Measurements from ENCODE around the gene DRC7. TPM values are rescaled to one million over a fixed set of nuclear protein-coding genes. Genes with fewer than 3 reads are reported as not detected.
A peak's percentile ranks its signal among the peaks of the same experiment; 100 is the strongest.
"Not testable (repeated sequence)": the region's sequence is repeated elsewhere in the genome, so short reads cannot be mapped to it uniquely, and the experiment has no call there.

The DRC7 gene
- total RNA-seq, 1 donor = 0.63 TPM

GRCh38 chr16:57667048-57667525 is 27.5 kb upstream of the DRC7 start:
- Histone ChIP-seq H3K9me3 (ENCODE audit: low read depth, low read length) (no peaks in the 10 kb centered on the region), H3K27me3 (ENCODE audit: insufficient read depth, low read length) (no peaks in the 10 kb centered on the region), H3K4me3 (ENCODE audit: low read length) (no peak overlapping the region), H3K4me1 (ENCODE audit: insufficient read depth, low read length) (peaks cover 37% of the 10 kb centered on the region)

GRCh38 chr16:57667526-57668262 is 26.9 kb upstream of the DRC7 start:
- Histone ChIP-seq H3K9me3 (ENCODE audit: low read depth, low read length) (no peaks in the 10 kb centered on the region), H3K4me3 (ENCODE audit: low read length) (no peak overlapping the region), H3K4me1 (ENCODE audit: insufficient read depth, low read length) (peaks cover 37% of the 10 kb centered on the region), H3K27me3 (ENCODE audit: insufficient read depth, low read length) (no peaks in the 10 kb centered on the region)

GRCh38 chr16:57668263-57668571 is 26.4 kb upstream of the DRC7 start, which contains the start of gene ADGRG3:
TSS of gene ADGRG3 (plus strand) at chr16:57668306. CDS start at chr16:57668348, 42 bp downstream.
- H3K4me3 ChIP-seq (ENCODE audit: low read length) = peak within 1 kb of the TSS; percentile 35

DNA sequence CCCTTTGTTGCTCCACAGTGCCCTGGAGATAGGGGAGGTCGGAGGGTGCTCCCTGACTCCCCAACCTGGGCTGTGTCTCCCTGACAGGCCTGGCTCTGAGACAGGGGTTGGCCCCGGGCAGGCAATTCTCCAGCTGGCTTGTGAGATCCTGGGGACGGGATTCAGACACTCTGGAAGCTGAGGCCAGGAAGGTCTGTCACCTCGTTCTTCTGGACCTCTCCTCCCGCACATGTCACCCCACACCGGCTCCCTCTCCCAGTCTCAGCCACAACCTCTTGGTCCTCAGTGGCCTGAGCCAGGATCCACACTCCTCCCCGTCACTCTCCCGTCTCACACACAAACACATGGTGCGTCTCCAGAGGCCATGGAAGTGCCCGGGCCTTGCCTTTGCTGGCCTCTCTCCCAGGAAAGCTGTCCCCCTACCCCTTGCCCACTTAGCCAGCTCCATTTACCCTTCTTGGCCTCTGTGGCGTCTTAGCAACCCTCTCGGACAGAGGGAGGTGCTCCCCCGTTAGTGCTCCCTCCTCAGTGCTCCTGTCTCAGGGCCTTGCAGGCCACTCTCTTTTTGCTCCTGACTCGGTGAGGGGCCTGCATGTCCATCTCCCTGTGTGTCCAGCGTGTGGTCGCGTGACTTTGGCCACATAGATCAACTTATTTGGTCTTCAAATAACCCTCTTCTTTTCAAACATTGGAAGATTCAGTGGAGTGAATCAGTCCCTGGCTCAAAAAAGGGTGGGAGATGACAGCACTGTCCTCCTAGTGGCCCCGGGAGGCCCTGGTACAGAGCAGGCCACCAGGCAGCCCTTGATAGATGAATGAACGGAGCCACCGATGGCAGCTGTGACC is 25.8 kb upstream of the DRC7 start:
- Histone ChIP-seq H3K4me1 (ENCODE audit: insufficient read depth, low read length) (peaks cover 37% of the 10 kb centered on the region), H3K9me3 (ENCODE audit: low read depth, low read length) (no peaks in the 10 kb centered on the region), H3K27me3 (ENCODE audit: insufficient read depth, low read length) (no peaks in the 10 kb centered on the region), H3K4me3 (ENCODE audit: low read length) (peak overlapping the region; percentile 35)

More at GRCh38 chr16:57668263-57668571, 26.4 kb upstream of the DRC7 start, which contains the start of gene ADGRG3:
- Histone ChIP-seq H3K4me1 (ENCODE audit: insufficient read depth, low read length) (peaks cover 37% of the 10 kb centered on the region), H3K9me3 (ENCODE audit: low read depth, low read length) (no peaks in the 10 kb centered on the region), H3K27me3 (ENCODE audit: insufficient read depth, low read length) (no peaks in the 10 kb centered on the region)

- Histone ChIP-seq H3K4me1 (ENCODE audit: insufficient read depth, low read length) (peaks cover 37% of the 10 kb centered on the region), H3K9me3 (ENCODE audit: low read depth, low read length) (no peaks in the 10 kb centered on the region), H3K4me3 (ENCODE audit: low read length) (peak overlapping the region; percentile 35), H3K27me3 (ENCODE audit: insufficient read depth, low read length) (no peaks in the 10 kb centered on the region)
Measured at GRCh38 chr16:57669476-57670162, 25.0 kb upstream of the DRC7 start.

GRCh38 chr16:57670196-57670595 is 24.4 kb upstream of the DRC7 start:
- peaks cover 40% of the 10 kb centered on the region for H3K4me1 ChIP-seq (ENCODE audit: insufficient read depth, low read length)
- H3K9me3 ChIP-seq (ENCODE audit: low read depth, low read length) = no peaks in the 10 kb centered on the region
- H3K27me3 ChIP-seq (ENCODE audit: insufficient read depth, low read length) = no peaks in the 10 kb centered on the region
- H3K4me3 ChIP-seq (ENCODE audit: low read length) = no peak overlapping the region

DNA sequence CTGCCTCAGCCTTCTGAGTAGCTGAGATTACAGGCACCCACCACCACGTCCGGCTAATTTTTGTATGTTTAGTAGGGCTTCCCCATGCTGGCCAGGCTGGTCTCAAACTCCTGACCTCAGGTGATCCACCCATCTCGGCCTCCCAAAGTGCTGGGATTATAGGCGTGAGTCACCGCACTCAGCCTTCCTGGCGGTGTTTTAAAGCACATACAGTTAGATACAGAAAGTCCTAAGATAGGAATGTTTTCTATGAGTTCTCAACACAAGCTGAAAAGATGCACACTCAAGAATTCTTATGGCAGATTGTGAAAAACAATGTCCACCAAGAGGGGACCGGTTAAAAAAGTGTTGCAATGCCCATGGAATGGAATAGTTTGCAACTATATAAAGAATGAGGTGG is 23.2 kb upstream of the DRC7 start:
- not testable (repeated sequence) for H3K9me3 ChIP-seq (ENCODE audit: low read depth, low read length); H3K27me3 ChIP-seq (ENCODE audit: insufficient read depth, low read length); H3K4me3 ChIP-seq (ENCODE audit: low read length)
- H3K4me1 ChIP-seq (ENCODE audit: insufficient read depth, low read length) = peaks cover 49% of the 10 kb centered on the region

DNA sequence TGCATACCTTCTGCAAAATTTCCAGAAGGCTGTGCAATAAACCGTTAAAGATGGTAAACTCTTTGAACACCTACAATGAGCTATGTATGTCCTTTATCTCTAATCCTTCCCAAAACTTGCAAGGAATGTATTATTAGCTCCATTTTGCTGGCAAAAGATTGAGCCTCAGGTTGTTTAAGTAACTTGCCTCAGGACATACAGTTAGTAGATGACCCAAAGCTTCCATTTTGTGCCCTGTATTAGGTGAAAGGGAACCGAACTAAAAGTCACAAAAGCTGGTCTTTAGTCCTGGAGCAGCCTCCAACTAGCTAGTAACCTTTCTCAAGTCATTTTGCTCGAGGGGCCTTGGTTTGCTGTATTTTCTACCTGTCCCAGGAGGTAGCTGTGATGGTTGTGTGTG is 22.2 kb upstream of the DRC7 start:
- Histone ChIP-seq H3K4me3 (ENCODE audit: low read length) (no peak overlapping the region), H3K27me3 (ENCODE audit: insufficient read depth, low read length) (no peaks in the 10 kb centered on the region), H3K4me1 (ENCODE audit: insufficient read depth, low read length) (peaks cover 45% of the 10 kb centered on the region), H3K9me3 (ENCODE audit: low read depth, low read length) (no peaks in the 10 kb centered on the region)

DNA sequence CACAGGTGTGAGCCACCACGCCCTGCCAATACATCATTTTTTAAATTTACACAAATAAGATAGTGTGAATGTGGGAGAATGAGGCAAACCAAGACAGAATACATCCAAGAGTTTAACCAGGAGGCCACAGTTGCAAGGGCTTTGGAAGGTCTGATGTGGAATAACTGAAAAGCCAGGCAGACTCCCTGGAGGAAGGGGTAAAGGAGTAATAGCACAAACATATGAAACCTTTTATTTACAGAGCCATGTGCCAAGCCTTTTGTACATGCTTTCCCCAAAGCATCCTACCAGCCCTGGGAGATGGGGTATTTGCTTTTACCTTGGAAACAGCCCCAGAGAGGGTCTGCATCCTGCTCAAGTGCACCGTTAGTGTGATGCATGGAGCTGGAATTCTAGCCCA is 21.8 kb upstream of the DRC7 start:
- no peaks in the 10 kb centered on the region for H3K27me3 ChIP-seq (ENCODE audit: insufficient read depth, low read length)
- peaks cover 41% of the 10 kb centered on the region for H3K4me1 ChIP-seq (ENCODE audit: insufficient read depth, low read length)
- H3K9me3 ChIP-seq (ENCODE audit: low read depth, low read length) = no peaks in the 10 kb centered on the region
- H3K4me3 ChIP-seq (ENCODE audit: low read length) = no peak overlapping the region

- Histone ChIP-seq H3K4me1 (ENCODE audit: insufficient read depth, low read length) (peaks cover 21% of the 10 kb centered on the region), H3K9me3 (ENCODE audit: low read depth, low read length) (no peaks in the 10 kb centered on the region), H3K27me3 (ENCODE audit: insufficient read depth, low read length) (no peaks in the 10 kb centered on the region), H3K4me3 (ENCODE audit: low read length) (no peak overlapping the region)
Measured at GRCh38 chr16:57675741-57676551, 18.7 kb upstream of the DRC7 start.

GRCh38 chr16:57676553-57677085 is 18.0 kb upstream of the DRC7 start:
- no peaks in the 10 kb centered on the region for H3K9me3 ChIP-seq (ENCODE audit: low read depth, low read length)
- no peaks in the 10 kb centered on the region for H3K27me3 ChIP-seq (ENCODE audit: insufficient read depth, low read length)
- peaks cover 21% of the 10 kb centered on the region for H3K4me1 ChIP-seq (ENCODE audit: insufficient read depth, low read length)
- H3K4me3 ChIP-seq (ENCODE audit: low read length) = no peak overlapping the region

GRCh38 chr16:57677622-57678369 is 16.8 kb upstream of the DRC7 start:
- Histone ChIP-seq H3K27me3 (ENCODE audit: insufficient read depth, low read length) (no peaks in the 10 kb centered on the region), H3K4me3 (ENCODE audit: low read length) (no peak overlapping the region), H3K9me3 (ENCODE audit: low read depth, low read length) (no peaks in the 10 kb centered on the region), H3K4me1 (ENCODE audit: insufficient read depth, low read length) (peaks cover 21% of the 10 kb centered on the region)

DNA sequence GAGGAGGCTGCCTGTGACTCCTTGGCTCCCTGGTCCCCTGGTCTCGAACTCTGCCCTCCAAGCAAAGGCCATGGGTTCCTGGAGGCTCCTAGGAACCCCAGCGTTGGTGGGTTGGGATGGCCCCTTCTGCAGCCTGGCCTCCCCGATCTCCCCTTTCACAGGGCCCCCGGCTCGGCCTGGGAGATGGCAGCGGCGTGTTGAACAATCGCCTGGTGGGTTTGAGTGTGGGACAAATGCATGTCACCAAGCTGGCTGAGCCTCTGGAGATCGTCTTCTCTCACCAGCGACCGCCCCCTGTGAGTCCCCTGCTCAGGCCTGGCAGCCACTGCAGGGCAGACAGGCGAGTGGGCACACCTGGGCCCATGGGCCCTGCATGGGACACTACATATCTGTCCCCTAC is 15.6 kb upstream of the DRC7 start:
- Histone ChIP-seq H3K9me3 (ENCODE audit: low read depth, low read length) (no peaks in the 10 kb centered on the region), H3K4me3 (ENCODE audit: low read length) (no peak overlapping the region), H3K27me3 (ENCODE audit: insufficient read depth, low read length) (no peaks in the 10 kb centered on the region), H3K4me1 (ENCODE audit: insufficient read depth, low read length) (peaks cover 21% of the 10 kb centered on the region)

Data from mononuclear cell (primary cell).